HepG2 (cell line): ENCODE results near the gene ODC1. TPM values are rescaled to one million over a fixed set of nuclear protein-coding genes. Genes with fewer than 3 reads are reported as not detected.

ENCODE experiments used
- FOSL2 ChIP-seq: sonication (generic); formaldehyde crosslinking; IDR thresholded peaks from 2 replicates; pipeline ENCODE4 v1.4.0; 2020; ENCODE audit warnings: missing genetic modification reagents
- KLF13 ChIP-seq: sonication (generic); formaldehyde crosslinking; IDR thresholded peaks from 2 replicates; pipeline ENCODE4 v1.4.0; 2020; ENCODE audit warnings: mild to moderate bottlenecking, missing genetic modification reagents
- NR1H2 ChIP-seq: sonication (generic); formaldehyde crosslinking; IDR thresholded peaks from 2 replicates; pipeline ENCODE4 v1.8.1; 2022; ENCODE audit warnings: low read depth, missing genetic modification reagents, borderline replicate concordance
- PAWR ChIP-seq: sonication (generic); formaldehyde crosslinking; IDR thresholded peaks from 2 replicates; pipeline ENCODE4 v1.4.0; 2020; ENCODE audit warnings: missing genetic modification reagents, mild to moderate bottlenecking, borderline replicate concordance
- POLR2AphosphoS5 ChIP-seq: IDR thresholded peaks from 2 replicates; pipeline ENCODE4 v1.6.1; 2012; ENCODE audit warnings: low read depth, low read length
- PRPF4 ChIP-seq: fragments of 200-400 bp; formaldehyde crosslinking; IDR thresholded peaks from 2 replicates; pipeline ENCODE4 v1.6.1; 2016; ENCODE audit warnings: low read length, low read depth; ENCODE audit not compliant: poor library complexity, severe bottlenecking
- RARA ChIP-seq: IDR thresholded peaks from 2 replicates; pipeline ENCODE4 v1.6.1; 2016; ENCODE audit warnings: missing genetic modification reagents, missing compliant biosample characterization
- SAP130 ChIP-seq: IDR thresholded peaks from 2 replicates; pipeline ENCODE4 v1.6.1; 2016; ENCODE audit warnings: low read depth
- SP5 ChIP-seq: IDR thresholded peaks from 2 replicates; pipeline ENCODE4 v1.6.1; 2016; ENCODE audit warnings: low read depth, borderline replicate concordance
- TAF1 ChIP-seq: sonication (generic); formaldehyde crosslinking; IDR thresholded peaks from 2 replicates; pipeline ENCODE4 v1.4.0; 2020; ENCODE audit warnings: missing genetic modification reagents
- ZNF124 ChIP-seq: sonication (generic); formaldehyde crosslinking; IDR thresholded peaks from 2 replicates; pipeline ENCODE4 v1.4.0; 2020; ENCODE audit warnings: missing genetic modification reagents
- ZNF256 ChIP-seq: sonication (generic); formaldehyde crosslinking; conservative IDR thresholded peaks from 2 replicates; pipeline ENCODE4 v1.4.0; 2020; ENCODE audit warnings: missing genetic modification reagents
- ZNF766 ChIP-seq: sonication (generic); formaldehyde crosslinking; IDR thresholded peaks from 2 replicates; pipeline ENCODE4 v1.5.0; 2020; ENCODE audit warnings: missing genetic modification reagents, borderline replicate concordance
- ZSCAN29 ChIP-seq: sonication (generic); formaldehyde crosslinking; conservative IDR thresholded peaks from 2 replicates; pipeline ENCODE4 v1.4.0; 2020; ENCODE audit warnings: mild to moderate bottlenecking, missing genetic modification reagents
- polyA plus RNA-seq, 8 experiments: library from polyadenylated mRNA; depleted of rRNA in 3 of 8; stranded (reverse) in 7 of 8; unstranded in 1 of 8; fragments of >200 nt; fragmentation: Illumina TruSeq in 4 of 8; extraction: Trizol in 4 of 8; gene quantifications; 2 replicates each; pipeline versions ENCODE4 v1.2.1 to v1.2.3, GENCODE V29; 2011 to 2016; ENCODE audit warnings: low read depth in 4 of 8, missing spikeins in 1 of 8, mixed read lengths in 1 of 8; ENCODE audit not compliant: insufficient read depth in 1 of 8
- total RNA-seq, 5 experiments: library from RNA; depleted of rRNA; stranded (reverse); fragments of >200 nt; fragmentation: Illumina TruSeq; extraction: Trizol; gene quantifications; 2 replicates each; pipeline ENCODE4 v1.2.3, GENCODE V29; 2016; ENCODE audit warnings: low read depth in 1 of 5
- TF ChIP-seq, protein P1 (sequence below): sonication (generic); formaldehyde crosslinking; IDR thresholded peaks from 2 replicates; pipeline ENCODE4 v1.5.1; 2020; ENCODE audit warnings: mild to moderate bottlenecking, moderate library complexity, missing genetic modification reagents
- TF ChIP-seq, protein P2 (sequence below): IDR thresholded peaks from 2 replicates; pipeline ENCODE4 v1.6.1; 2012; ENCODE audit warnings: inconsistent platforms
- TF ChIP-seq, protein P3 (sequence below): sonication (generic); formaldehyde crosslinking; IDR thresholded peaks from 2 replicates; pipeline ENCODE4 v1.8.0; 2022; ENCODE audit warnings: mild to moderate bottlenecking, missing genetic modification reagents, borderline replicate concordance
- TF ChIP-seq, protein P4 (sequence below): sonication (generic); formaldehyde crosslinking; conservative IDR thresholded peaks from 2 replicates; pipeline ENCODE4 v1.8.0; 2022; ENCODE audit warnings: mild to moderate bottlenecking, moderate library complexity, missing genetic modification reagents
- TF ChIP-seq, protein P5 (sequence below): IDR thresholded peaks from 2 replicates; pipeline ENCODE4 v1.6.1; 2016; ENCODE audit warnings: low read depth, control low read depth
- TF ChIP-seq, protein P6 (sequence below): sonication (generic); formaldehyde crosslinking; IDR thresholded peaks from 2 replicates; pipeline ENCODE4 v1.4.0; 2020; ENCODE audit warnings: mild to moderate bottlenecking, missing genetic modification reagents
- TF ChIP-seq, protein P7 (sequence below): sonication (generic); formaldehyde crosslinking; IDR thresholded peaks from 2 replicates; pipeline ENCODE4 v1.9.0; 2022; ENCODE audit warnings: missing genetic modification reagents, mild to moderate bottlenecking, borderline replicate concordance

The ODC1 gene
- total and polyA plus RNA-seq, 2 of the 13 experiments (the other 11 are each of a cell fraction or from before 2014, with no cell fraction given), result 142 to 371 TPM

DNA sequence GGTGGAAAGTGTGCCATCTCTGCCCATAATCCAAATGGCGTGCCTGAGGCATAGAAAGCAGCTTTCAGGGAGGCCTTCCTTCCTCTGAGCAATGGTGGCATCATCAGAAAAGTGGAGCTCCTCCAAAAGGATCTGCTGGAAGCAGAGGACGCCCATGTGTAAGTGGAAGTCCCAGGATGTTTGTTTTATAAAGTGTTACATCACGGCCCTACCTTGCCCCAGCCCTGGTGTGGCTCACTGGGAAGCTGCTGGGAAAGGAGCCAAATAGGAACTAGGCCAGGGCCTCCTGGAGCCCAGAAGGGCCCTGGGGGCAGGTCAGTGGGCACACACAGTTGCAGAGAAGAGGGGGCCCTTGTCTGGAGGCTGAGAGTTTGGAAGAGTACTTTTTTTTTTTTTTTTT lies 4.2 kb upstream of the ODC1 start (continued):
- TF ChIP-seq, protein P1, sequence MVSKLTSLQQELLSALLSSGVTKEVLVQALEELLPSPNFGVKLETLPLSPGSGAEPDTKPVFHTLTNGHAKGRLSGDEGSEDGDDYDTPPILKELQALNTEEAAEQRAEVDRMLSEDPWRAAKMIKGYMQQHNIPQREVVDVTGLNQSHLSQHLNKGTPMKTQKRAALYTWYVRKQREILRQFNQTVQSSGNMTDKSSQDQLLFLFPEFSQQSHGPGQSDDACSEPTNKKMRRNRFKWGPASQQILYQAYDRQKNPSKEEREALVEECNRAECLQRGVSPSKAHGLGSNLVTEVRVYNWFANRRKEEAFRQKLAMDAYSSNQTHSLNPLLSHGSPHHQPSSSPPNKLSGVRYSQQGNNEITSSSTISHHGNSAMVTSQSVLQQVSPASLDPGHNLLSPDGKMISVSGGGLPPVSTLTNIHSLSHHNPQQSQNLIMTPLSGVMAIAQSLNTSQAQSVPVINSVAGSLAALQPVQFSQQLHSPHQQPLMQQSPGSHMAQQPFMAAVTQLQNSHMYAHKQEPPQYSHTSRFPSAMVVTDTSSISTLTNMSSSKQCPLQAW (CRISPR knock-in tag), result peak; percentile 75
- TF ChIP-seq ZNF124 (CRISPR knock-in tag) (no peak), ZSCAN29 (no peak), ZNF256 (CRISPR knock-in tag) (no peak), SP5 (CRISPR knock-in tag) (0 out of 2 replicates have a peak, but pooled peaks have one; percentile 29), PAWR (no peak), POLR2AphosphoS5 (no peak), ZNF766 (CRISPR knock-in tag) (no peak), RARA (CRISPR knock-in tag) (peak; percentile 78), SAP130 (peak; percentile 86), KLF13 (CRISPR knock-in tag) (no peak), TAF1 (no peak), PRPF4 (no peak), FOSL2 (CRISPR knock-in tag) (peak; percentile 72; the same call in 1 of the 2 replicates), NR1H2 (CRISPR knock-in tag) (no peak)
- TF ChIP-seq, protein P2, sequence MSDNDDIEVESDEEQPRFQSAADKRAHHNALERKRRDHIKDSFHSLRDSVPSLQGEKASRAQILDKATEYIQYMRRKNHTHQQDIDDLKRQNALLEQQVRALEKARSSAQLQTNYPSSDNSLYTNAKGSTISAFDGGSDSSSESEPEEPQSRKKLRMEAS, result peak; percentile 57; the same call in 1 of the 2 replicates
- TF ChIP-seq, protein P3, sequence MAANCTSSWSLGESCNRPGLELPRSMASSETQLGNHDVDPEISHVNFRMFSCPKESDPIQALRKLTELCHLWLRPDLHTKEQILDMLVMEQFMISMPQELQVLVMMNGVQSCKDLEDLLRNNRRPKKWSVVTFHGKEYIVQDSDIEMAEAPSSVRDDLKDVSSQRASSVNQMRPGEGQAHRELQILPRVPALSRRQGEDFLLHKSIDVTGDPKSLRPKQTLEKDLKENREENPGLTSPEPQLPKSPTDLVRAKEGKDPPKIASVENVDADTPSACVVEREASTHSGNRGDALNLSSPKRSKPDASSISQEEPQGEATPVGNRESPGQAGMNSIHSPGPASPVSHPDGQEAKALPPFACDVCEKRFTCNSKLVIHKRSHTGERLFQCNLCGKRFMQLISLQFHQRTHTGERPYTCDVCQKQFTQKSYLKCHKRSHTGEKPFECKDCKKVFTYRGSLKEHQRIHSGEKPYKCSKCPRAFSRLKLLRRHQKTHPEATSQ (CRISPR knock-in tag), result no peak
- TF ChIP-seq, protein P4, sequence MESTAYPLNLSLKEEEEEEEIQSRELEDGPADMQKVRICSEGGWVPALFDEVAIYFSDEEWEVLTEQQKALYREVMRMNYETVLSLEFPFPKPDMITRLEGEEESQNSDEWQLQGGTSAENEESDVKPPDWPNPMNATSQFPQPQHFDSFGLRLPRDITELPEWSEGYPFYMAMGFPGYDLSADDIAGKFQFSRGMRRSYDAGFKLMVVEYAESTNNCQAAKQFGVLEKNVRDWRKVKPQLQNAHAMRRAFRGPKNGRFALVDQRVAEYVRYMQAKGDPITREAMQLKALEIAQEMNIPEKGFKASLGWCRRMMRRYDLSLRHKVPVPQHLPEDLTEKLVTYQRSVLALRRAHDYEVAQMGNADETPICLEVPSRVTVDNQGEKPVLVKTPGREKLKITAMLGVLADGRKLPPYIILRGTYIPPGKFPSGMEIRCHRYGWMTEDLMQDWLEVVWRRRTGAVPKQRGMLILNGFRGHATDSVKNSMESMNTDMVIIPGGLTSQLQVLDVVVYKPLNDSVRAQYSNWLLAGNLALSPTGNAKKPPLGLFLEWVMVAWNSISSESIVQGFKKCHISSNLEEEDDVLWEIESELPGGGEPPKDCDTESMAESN (CRISPR knock-in tag), result 0 out of 2 replicates have a peak, but pooled peaks have one; percentile 39
- TF ChIP-seq, protein P5, sequence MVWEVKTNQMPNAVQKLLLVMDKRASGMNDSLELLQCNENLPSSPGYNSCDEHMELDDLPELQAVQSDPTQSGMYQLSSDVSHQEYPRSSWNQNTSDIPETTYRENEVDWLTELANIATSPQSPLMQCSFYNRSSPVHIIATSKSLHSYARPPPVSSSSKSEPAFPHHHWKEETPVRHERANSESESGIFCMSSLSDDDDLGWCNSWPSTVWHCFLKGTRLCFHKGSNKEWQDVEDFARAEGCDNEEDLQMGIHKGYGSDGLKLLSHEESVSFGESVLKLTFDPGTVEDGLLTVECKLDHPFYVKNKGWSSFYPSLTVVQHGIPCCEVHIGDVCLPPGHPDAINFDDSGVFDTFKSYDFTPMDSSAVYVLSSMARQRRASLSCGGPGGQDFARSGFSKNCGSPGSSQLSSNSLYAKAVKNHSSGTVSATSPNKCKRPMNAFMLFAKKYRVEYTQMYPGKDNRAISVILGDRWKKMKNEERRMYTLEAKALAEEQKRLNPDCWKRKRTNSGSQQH (CRISPR knock-in tag), result no peak
- TF ChIP-seq, protein P6, sequence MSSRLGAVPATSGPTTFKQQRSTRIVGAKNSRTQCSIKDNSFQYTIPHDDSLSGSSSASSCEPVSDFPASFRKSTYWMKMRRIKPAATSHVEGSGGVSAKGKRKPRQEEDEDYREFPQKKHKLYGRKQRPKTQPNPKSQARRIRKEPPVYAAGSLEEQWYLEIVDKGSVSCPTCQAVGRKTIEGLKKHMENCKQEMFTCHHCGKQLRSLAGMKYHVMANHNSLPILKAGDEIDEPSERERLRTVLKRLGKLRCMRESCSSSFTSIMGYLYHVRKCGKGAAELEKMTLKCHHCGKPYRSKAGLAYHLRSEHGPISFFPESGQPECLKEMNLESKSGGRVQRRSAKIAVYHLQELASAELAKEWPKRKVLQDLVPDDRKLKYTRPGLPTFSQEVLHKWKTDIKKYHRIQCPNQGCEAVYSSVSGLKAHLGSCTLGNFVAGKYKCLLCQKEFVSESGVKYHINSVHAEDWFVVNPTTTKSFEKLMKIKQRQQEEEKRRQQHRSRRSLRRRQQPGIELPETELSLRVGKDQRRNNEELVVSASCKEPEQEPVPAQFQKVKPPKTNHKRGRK (CRISPR knock-in tag), result no peak
- TF ChIP-seq, protein P7, sequence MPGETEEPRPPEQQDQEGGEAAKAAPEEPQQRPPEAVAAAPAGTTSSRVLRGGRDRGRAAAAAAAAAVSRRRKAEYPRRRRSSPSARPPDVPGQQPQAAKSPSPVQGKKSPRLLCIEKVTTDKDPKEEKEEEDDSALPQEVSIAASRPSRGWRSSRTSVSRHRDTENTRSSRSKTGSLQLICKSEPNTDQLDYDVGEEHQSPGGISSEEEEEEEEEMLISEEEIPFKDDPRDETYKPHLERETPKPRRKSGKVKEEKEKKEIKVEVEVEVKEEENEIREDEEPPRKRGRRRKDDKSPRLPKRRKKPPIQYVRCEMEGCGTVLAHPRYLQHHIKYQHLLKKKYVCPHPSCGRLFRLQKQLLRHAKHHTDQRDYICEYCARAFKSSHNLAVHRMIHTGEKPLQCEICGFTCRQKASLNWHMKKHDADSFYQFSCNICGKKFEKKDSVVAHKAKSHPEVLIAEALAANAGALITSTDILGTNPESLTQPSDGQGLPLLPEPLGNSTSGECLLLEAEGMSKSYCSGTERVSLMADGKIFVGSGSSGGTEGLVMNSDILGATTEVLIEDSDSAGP, result no peak
